ENCODE measurements around the gene GCC1.
"Not testable (repeated sequence)": the region's sequence is repeated elsewhere in the genome, so short reads cannot be mapped to it uniquely, and the experiment has no call there.

GCC1 gene

GRCh38 chr7:127589896-127590295 lies 4.5 kb upstream of the GCC1 start:
- DNase-seq = no peak

GRCh38 chr7:127588697-127589482 lies 3.5 kb upstream of the GCC1 start:
- DNase-seq = peak in 1 of 2 experiments; percentile 60

- peak; percentile 91 to 95 for DNase-seq
These were observed 2.8 kb upstream of the GCC1 start, which contains the start of gene ARF5 for GRCh38 chr7:127588019-127588696. ARF5 (plus strand) TSS chr7:127588411; CDS start chr7:127588499, 88 bp downstream.

- DNase-seq = no peak
These were observed 2.2 kb upstream of the GCC1 start for GRCh38 chr7:127587663-127588018.

- no peak for DNase-seq
These were observed 950 bp upstream of the GCC1 start for GRCh38 chr7:127586346-127586745.

- DNase-seq = no peak
These were observed 750 bp downstream of the GCC1 start for GRCh38 chr7:127584648-127585043.

- DNase-seq = no peak
These were observed 3.0 kb downstream of the GCC1 start for GRCh38 chr7:127582361-127582760.

GRCh38 chr7:127581716-127582115 lies 3.7 kb downstream of the GCC1 start:
- no peak for DNase-seq

- DNase-seq = no peak
These were observed 4.8 kb downstream of the GCC1 start for GRCh38 chr7:127580612-127581011.

GRCh38 chr7:127578711-127579275 lies 6.6 kb downstream of the GCC1 start:
- DNase-seq = no peak

GRCh38 chr7:127578036-127578684 lies 7.2 kb downstream of the GCC1 start:
- DNase-seq = no peak

GRCh38 chr7:127571741-127572505 lies 13.5 kb downstream of the GCC1 start:
- no peak for DNase-seq

- DNase-seq = not testable (repeated sequence)
These were observed 17.4 kb downstream of the GCC1 start for GRCh38 chr7:127568034-127568433.

- DNase-seq = no peak
These were observed 19.2 kb downstream of the GCC1 start for GRCh38 chr7:127566242-127566641.

- DNase-seq = no peak
These were observed 27.6 kb downstream of the GCC1 start for GRCh38 chr7:127557803-127558202.

- no peak for DNase-seq
These were observed 29.0 kb downstream of the GCC1 start for GRCh38 chr7:127556404-127556803.

GRCh38 chr7:127551941-127552340 lies 33.5 kb downstream of the GCC1 start:
- DNase-seq = no peak

GRCh38 chr7:127550247-127550646 lies 35.1 kb downstream of the GCC1 start:
- DNase-seq = no peak

- no peak for DNase-seq
These were observed 39.1 kb downstream of the GCC1 start for GRCh38 chr7:127546313-127546712.

- no peak for DNase-seq
These were observed 43.8 kb downstream of the GCC1 start for GRCh38 chr7:127541548-127541947.

- not testable (repeated sequence) for DNase-seq
These were observed 44.9 kb downstream of the GCC1 start for GRCh38 chr7:127540461-127540860.

- no peak for DNase-seq
These were observed 46.3 kb downstream of the GCC1 start for GRCh38 chr7:127539116-127539515.

- no peak for DNase-seq
These were observed 48.7 kb downstream of the GCC1 start for GRCh38 chr7:127536741-127537140.
